Measurements from ENCODE around the gene DIS3L.
"Not testable (repeated sequence)": the region's sequence is repeated elsewhere in the genome, so short reads cannot be mapped to it uniquely, and the experiment has no call there.

Gene DIS3L

GRCh38 chr15:66293419-66294156, at the start of gene DIS3L:
Gene DIS3L, plus strand, starts transcription at chr15:66293568. Its CDS starts 29 bp downstream, at chr15:66293597.
- peak; percentile 64 to 73 for DNase-seq

- DNase-seq = not testable (repeated sequence)
Measured at GRCh38 chr15:66245832-66246231, 47.5 kb upstream of the DIS3L start.

GRCh38 chr15:66246937-66247336, 46.4 kb upstream of the DIS3L start:
- no peak for DNase-seq

GRCh38 chr15:66249605-66250174, 43.7 kb upstream of the DIS3L start:
- no peak for DNase-seq

GRCh38 chr15:66251065-66251789, 42.1 kb upstream of the DIS3L start:
- DNase-seq = no peak

GRCh38 chr15:66251790-66252684, 41.3 kb upstream of the DIS3L start:
- DNase-seq = peak; percentile 29 to 47

GRCh38 chr15:66252685-66253417, 40.5 kb upstream of the DIS3L start:
- DNase-seq = no peak

GRCh38 chr15:66253418-66254088, 39.8 kb upstream of the DIS3L start, which contains the start of gene MEGF11:
Gene MEGF11, minus strand, starts transcription at chr15:66253750. Its CDS starts 125,347 bp downstream, at chr15:66128403.
- no peak for DNase-seq

GRCh38 chr15:66254089-66254950, 39.0 kb upstream of the DIS3L start:
- DNase-seq = no peak

- DNase-seq = no peak
Measured at GRCh38 chr15:66254951-66255676, 38.3 kb upstream of the DIS3L start.

- no peak for DNase-seq
Measured at GRCh38 chr15:66256692-66257091, 36.7 kb upstream of the DIS3L start.

GRCh38 chr15:66261056-66261455, 32.3 kb upstream of the DIS3L start:
- no peak for DNase-seq

- not testable (repeated sequence) for DNase-seq
Measured at GRCh38 chr15:66262837-66263236, 30.5 kb upstream of the DIS3L start.

- DNase-seq = no peak
Measured at GRCh38 chr15:66264859-66265513, 28.4 kb upstream of the DIS3L start.

GRCh38 chr15:66269326-66270090, 23.9 kb upstream of the DIS3L start:
- no peak for DNase-seq

- DNase-seq = no peak
Measured at GRCh38 chr15:66270932-66271331, 22.4 kb upstream of the DIS3L start.

GRCh38 chr15:66275352-66275751, 18.0 kb upstream of the DIS3L start:
- DNase-seq = no peak

- DNase-seq = no peak
Measured at GRCh38 chr15:66276546-66276945, 16.8 kb upstream of the DIS3L start.
